HT1080 (cell line): ENCODE data around the gene DNAJC5. TPM values are rescaled to one million over a fixed set of nuclear protein-coding genes. Genes with fewer than 3 reads are reported as not detected.

Source experiments
- DNase-seq: peaks from one replicate; pipeline ENCODE4 v3.0.0-alpha.2; 2015; ENCODE audit warnings: low read depth
- total RNA-seq: library from RNA; depleted of rRNA; stranded (reverse); fragments of >200 nt; shearing (Covaris generic); gene quantifications from 2 replicates; pipeline ENCODE4 v1.2.3, GENCODE V29; 2014

DNAJC5 gene
- total RNA-seq, 1 experiment from 2014 or later = 60.0 TPM

DNA sequence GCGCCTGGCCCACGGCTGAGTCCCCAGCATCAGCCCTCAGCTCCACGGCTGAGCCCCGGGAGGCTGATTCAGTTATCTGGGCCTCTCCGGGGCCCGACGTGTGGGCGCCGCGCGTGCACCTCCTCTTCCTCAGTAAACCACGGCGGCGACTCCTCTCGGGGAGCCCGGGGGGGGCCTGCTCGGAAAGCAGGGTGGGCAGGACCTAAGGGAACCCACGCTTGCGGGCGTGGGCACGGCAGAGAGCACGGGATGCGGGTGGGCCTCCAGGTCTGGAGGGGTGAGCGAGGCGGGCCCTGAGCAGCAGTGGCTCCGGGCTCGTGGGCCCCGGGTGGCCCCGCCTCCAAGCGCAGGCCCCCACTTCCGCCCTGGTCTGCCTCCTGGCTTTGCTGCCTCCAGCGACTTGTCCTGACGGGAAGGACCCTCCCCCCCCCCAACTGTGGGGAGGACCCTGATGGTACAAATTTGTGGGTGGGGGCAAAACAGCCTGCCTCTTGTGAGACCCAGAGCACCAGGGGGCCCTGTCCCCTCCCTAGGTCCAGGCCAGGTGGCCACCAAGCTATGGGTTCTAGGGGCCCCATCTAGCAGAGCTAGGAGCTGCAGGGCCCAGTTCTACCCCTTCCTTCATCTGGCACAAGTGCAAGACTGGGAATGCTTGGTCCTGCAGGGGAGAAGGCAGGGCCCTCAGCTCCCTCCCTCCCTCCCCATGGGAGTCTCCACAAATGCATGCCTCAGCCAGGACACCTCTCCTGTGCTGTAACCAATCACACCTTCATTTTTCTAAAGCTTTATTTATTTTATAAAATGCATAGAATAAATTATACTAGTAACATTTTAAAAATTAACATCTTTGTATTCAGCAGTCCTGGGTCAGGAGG lies 44.4 kb downstream of the DNAJC5 start:
- DNase-seq = no peak

DNA sequence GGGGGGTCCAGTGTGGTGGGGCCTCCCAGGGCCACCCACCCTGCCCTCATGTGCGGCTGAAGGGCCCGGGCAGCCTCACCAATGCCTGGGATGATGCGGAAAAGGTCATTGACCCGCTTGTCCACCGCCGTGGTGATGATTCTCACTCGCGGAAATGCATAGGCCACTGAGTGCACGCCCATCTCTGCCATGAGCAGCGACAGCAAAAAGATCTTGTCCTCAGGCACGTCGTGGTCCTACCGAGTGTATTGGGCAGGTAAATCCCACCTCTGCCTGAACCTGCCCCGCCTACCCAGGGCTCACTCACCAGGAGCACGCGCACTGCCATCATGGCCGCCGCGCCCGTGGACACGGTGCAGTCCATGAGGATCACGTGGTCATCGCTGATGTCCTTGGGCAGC lies 45.1 kb downstream of the DNAJC5 start:
- DNase-seq = no peak

DNA sequence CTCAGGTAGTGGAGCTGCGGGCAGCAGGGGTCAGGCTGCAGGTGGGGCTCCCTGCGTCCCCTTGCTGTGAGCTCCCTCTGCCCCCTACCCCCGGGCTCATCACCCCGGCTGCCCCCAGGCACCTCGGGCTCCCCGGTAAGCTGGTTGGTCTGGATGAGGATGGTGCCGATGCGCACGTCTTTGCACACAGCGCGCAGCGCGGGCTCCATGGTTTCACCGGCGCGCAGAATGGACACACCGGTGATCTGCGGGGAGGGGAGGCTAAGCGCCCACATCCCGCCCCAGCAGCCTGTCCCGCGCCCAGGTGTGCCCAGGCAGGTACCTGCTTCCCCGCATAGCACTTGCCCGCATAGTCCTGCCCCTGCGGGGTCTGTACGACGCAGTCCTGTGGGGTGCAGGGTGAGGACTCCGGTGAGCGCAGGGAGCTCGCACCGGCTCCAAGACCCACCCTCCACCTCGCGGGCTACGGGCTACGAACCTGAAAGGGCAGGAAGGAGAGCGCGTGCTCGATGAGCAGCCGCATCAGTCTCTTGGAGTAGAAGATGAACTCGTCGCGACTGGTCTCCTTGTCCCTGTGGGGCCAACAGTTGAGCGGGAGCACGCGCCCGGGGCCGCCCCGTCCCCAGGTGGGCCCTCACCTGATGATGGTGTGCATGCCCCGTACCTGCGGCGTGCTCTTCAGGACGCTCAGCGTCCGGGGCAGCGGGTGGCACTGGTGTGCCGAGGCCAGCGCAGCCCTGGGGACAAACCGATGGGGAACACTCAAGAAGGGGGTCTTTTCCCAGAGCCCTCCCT lies 45.7 kb downstream of the DNAJC5 start:
- DNase-seq = no peak

DNA sequence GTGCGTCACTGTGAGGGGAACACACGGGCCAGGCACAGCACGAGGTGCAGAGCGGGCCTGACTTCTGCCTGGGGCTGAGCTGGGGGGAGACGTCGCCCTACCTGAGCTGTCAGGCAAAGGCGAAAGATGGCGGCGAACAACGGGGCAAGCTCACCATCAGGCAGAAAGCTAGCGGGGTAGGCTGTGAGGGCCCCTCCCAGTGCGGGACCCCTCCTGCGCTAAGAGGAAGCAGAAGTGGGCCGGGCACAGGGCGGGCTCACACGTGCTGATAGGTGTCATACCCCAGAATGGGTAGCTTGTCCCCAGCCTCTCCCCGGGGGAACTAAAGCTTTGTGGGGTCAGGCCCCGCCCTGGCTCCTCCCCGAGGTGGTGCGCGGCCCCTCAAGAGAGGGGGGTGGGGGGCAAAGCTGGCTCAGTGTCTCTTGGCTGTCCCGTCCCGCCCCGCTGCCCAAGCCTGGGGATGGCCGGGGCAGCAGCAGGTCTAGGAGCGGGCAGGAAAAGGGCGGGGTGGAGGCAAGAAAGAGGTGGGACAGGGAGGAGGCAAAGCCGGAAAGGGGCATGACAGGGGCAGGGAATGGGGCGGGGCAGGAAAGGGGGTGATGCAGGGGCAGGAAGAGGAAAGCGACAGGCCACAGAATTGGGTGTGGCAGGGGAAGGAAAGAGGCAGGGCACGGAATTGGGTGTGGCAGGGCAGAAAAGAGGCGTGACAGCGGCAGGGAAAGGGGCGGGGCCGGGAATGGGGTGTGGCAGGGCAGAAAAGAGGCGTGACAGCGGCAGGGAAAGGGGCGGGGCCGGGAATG lies 46.6 kb downstream of the DNAJC5 start:
- no peak for DNase-seq

DNA sequence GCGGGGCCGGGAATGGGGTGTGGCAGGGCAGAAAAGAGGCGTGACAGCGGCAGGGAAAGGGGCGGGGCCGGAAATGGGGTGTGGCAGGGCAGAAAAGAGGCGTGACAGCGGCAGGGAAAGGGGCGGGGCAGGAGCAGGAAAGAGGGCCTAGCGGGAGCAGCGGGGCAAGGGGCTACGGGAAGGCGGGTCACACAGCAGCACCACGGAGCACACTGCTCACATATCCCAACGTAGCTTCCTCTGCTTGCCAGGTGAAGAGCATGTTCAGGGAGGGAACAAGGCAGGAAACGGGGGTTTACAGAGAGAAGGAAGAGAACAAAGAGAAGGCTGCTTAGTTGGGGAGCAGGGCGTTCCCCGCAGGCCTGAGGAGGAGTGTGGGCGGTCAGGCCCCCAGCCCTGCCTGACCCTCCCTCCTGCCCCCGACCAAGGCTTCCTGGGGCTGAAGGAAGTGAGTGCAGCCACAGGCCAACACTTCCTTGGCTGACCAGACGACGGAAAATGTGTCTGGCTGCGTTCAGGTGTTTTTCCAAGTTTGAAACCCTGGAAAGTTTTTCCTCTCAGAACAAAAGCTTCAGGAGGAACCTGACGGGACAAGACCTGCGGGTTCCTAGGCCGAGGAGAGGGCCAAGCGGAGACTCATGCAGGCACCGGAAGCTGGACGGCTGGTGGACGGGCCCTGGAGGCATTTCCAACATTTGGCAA lies 47.5 kb downstream of the DNAJC5 start:
- peak; percentile 20 for DNase-seq

DNA sequence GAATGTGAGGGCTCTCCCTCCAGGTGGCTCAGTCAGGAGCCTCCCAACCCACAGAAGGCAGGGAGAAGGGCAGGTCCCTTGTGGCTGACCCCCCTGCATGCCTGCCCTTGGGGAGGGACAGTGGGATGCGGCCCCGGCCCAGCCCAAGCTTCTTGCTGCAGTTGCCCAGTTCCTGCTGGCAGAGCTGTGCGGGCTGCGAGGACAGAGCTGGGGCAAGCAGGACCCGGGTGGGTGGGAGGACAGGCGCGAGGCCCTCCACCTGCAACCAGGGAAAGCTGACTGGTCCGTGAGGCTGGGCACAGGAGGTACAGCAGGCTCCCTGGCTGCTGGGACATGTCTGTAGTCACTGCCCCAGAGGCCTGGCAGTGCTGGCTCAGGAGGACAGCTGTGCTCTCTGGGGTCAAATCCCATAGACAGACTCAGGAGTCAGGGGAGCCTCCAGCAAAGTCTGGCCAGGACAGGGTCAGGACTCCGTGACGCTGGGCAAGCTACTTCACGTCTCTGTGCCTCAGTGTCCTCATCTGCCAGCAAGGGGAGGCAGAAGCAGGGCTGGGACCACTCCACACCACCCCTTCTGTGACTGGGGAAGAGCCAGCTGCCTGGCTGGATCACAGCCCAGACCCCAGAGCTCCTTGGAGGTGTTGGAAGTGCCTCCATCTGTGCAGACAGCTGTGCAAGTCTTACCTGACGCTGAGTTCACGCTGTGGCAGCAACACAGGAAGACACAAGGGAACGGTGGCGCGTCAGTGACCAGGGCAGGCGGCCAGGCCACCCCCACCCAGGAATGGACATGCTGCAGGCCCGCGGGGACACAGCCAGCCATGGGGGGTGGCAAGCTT lies 48.3 kb downstream of the DNAJC5 start:
- no peak for DNase-seq

DNA sequence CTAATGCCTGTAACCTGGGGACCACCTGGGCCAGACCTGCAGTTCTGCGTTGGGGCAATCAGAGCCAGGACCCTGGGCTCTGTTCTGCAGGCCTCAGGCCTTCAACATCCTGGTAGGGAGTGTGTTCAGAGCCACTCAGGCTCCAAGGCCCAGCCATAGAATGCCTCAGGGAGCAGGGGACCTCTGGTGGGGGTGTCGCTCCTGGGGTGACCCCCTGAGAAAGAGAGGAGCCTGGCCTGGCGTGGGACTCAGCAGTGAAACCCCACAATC lies 48.8 kb downstream of the DNAJC5 start:
- no peak for DNase-seq

DNA sequence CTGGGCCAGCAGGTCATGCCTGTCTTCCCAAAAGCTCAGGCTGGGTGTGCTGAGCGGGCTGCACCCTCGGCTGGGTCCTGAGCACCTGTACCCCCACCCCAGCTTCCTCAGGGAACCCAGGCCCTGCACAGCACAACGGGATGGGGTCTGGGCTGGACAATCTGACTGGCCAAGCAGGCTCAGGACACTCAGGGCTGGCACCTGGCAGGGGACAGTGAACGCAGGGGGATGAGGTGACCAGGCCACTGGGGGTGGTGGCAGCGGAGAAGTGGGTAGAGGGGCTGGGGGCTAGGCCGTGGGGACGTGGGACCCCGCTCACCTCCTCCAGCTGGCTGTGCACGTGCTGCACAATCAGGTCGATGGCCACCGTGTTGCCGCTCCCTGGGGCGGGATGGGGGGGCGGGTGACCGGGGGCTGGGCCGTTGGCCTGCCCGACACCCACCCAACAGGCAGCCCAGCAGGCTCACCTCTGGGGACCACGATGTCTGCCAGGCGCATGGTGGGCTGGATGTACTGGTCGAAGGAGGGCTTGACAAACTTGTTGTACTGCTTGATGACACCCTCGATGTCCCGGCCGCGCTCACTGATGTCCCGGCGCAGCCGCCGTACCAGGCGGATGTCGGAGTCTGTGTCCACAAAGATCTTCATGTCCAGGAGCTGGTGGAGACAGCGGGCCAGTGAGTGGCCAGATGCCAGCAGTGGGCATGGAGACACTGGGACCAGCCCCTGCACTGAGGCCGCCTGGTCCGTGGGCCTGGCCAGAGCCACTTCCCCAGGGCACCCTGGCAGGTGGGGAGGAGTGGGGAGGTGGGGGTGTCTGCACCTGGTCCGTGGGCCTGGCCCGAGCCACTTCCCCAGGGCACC lies 49.4 kb downstream of the DNAJC5 start:
- DNase-seq = no peak

DNA sequence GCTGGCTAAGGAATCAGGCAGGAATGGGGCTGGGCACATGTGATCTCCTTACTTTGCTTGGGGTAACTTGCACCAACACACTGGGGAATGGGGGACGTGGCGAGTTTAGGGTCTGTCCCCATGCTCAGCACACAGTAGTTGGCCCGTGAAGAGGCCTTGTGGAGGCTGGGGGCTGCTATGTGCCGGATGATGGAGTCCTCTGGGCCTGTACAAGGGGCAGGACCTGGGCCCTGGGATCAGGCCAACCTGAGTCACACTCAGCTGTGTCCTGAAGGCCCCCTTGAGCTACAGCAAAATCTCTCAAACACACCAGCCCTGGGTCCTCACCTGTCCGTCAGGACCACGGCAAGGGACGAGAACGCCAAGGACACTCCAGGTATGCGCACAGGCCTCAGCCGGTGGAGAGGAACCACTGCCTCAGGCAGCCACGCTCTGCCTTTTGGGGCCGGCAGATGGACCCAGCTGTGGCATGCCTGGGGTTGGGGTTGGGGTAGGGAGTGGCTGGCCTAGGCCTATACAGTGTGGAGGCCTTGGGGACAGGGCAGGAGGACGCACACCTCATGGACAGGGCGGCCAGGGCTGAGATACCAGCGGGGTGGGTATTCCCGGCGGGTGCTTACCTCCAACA lies 50.2 kb downstream of the DNAJC5 start:
- no peak for DNase-seq

DNA sequence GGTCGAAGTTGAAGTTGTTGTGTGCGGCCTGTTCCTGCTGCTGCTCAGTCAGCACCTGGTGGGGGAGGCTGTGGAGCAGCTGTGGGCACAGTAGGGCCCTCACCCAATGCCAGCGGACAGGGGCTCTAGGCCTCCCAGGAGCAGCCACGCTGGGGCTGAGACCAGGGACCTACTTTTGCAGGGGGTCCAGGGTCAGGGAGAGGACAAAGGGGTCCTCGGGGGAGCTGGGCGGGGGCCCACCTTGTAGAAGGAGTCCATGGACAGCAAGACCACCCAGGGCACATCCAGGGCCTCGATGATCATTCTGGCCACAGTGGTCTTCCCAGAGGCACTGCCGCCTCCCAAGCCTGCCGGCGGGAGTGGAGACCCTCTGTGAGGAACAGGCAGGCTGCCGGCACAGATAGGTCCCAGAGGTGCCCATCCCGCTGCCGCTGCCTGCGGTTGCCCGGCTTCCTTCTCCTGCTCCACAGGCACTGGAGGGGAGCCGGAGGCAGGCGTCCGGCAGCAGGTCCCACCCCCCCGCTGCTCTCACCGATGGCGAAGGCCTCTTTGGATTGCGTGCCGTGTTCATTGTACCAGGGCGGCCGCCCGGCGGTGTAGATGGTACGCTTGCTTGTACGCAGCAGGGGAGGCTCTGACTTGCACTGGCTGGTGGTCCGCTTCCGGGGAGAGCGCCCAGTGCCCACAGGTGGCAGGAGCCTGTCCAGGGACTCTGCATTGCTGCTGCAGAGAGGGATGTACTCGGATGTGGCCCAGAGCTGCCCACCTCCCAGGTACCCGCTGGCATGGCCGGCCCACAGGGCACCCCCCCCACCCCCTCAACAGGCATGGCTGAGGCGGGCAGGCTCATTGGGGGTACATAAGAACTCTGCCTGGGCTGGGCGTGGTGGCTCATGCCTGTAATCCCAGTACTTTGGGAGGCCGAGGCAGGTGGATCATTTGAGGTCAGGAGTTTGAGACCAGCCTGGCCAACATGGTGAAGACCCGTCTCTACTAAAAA lies 51.3 kb downstream of the DNAJC5 start:
- DNase-seq = no peak

- DNase-seq = no peak
Observed at GRCh38 chr20:63946986-63947637, 52.2 kb downstream of the DNAJC5 start.

DNA sequence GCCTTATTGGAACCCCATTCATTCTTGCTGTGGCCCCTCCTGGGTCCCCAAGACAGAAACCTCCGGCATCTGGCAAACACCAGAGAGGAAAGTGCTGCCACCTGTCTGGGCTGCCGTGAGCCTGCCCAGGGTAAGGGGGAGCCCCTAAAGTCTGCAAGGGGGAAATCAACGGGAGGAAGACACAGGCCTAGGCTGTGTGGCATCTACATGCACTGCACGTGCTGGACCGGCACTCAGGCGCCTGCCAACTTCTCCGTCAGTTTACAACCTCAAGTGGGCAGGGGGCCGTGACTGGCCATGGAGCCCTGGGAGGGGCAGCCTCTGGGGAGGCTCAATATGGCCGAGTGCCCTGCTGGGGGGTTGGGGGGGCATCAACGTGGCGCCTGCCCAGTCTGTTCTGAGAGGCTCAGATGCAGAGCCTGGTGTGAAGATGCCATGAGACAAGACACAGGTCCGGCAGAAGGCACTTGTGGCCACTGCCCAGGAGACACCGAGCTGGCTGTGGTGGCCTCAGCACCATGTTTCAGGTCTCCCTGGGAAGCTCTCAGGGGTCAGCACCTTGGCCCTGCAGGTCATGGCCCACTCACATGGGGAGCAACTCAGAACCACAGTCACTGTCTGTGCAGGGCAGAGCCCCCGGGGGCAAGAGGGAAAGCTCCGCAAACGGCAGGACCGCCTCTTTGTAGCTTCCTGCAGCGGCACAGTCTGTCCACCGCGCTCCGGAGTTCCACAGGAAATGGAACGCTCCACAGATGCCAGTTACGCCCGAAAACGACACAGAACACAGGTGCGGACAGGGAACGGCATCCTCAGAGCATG lies 52.9 kb downstream of the DNAJC5 start:
- no peak for DNase-seq

DNA sequence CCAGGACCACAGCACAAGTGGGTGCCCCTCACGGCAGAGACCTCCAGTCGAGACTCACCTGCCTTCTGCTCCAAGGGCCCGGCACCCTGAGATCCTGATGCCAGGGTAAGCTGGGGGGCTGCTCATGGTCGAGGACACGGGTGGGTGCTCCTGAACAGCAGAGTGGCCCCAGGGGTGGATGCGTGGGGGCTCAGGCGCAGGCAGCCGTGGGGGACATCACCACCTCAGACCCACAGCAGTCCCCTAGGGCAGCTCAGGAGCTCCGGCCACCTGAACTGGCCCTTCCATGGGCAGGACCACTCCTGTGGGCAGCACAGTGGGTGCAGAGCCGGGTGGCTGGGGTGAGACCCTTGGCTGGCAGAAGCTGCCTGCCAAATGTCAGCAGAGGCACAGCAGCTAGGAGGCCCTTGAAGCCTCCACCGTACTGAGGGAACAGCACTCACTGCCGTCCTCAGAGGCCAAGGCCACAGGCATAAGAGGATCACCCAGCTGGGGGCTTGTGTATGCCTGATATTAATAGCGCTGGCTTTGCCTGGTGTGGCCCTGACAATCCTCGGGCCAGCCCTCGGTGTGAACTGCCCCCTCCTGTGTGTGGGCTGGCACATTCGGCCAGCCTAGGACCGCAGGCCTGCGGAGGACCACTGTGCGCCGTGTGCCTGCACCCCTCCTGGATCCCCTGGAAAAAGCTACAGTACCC lies 55.9 kb downstream of the DNAJC5 start:
- no peak for DNase-seq

- no peak for DNase-seq
Observed at GRCh38 chr20:63951398-63952209, 56.7 kb downstream of the DNAJC5 start.

- DNase-seq = no peak
Observed at GRCh38 chr20:63952210-63952535, 57.2 kb downstream of the DNAJC5 start.
